ENCODE data around the gene FBXL19.

DNA sequence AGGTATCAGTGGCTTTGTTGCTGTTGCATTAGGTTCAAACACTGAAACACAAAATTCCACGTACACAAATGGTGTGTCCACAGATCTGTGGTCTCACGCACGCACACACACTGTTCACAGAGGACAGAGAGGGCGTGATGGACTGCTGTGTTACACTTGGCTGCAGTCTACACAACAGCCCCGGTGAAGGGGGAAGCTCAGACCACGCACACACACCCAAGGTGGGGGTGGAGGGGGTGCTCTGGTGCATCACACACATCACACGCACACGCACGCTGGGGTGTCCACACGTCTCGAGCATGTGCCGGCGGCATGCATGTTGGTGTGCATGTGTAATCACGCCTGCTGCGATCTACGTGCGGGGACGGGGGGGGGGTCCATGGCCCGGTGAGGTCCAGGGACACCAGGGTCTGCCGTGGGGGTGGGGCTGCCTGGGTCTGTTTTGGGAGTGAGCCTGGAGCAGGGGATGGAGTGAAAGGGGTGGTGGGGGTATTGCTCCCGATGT, 69.0 kb downstream of the FBXL19 start:
- TF ChIP-seq POLR2A (IDR thresholded peaks at IDR 0.05; ENCODE audit: low read depth, low read length): no peak
- TF ChIP-seq POLR2AphosphoS5 (IDR thresholded peaks at IDR 0.05; ENCODE audit: low read depth, low read length): no peak
- TF ChIP-seq PAX5 (IDR thresholded peaks at IDR 0.05; ENCODE audit: insufficient read depth, low read length, severe bottlenecking): no peak
- no peak for TF ChIP-seq SPI1 (IDR thresholded peaks at IDR 0.05; ENCODE audit: low read depth, low read length)
- TF ChIP-seq TAF1 (IDR thresholded peaks at IDR 0.05; ENCODE audit: low read depth, low read length): no peak
- no peak for TF ChIP-seq POU2F2 (IDR thresholded peaks at IDR 0.05; ENCODE audit: low read depth, low read length)
